DOHH2 (cell line): Measurements from ENCODE around the gene NEURL1.

Experiments
- H3F3A ChIP-seq: fragments of 200-600 bp; sonication (generic), shearing (Covaris generic); 2 replicates; pipeline ENCODE4 v1.6.0; 2016; ENCODE audit warnings: antibody characterized with exemption, mild to moderate bottlenecking; ENCODE audit not compliant: control insufficient read depth, insufficient read depth
- H3K27ac ChIP-seq: fragments of 200-600 bp; sonication (generic); 2 replicates; pipeline ENCODE4 v1.5.1; 2014; ENCODE audit warnings: low read depth, mild to moderate bottlenecking, low read length, moderate library complexity
- H3K27me3 ChIP-seq: fragments of 200-600 bp; sonication (generic); 2 replicates; pipeline ENCODE4 v1.6.1; 2014; ENCODE audit warnings: mild to moderate bottlenecking, low read length, mixed read lengths; ENCODE audit not compliant: control insufficient read depth
- H3K36me3 ChIP-seq: fragments of 200-600 bp; sonication (generic); 2 replicates; pipeline ENCODE4 v1.6.1; 2014; ENCODE audit warnings: mild to moderate bottlenecking, low read length, moderate library complexity, mixed read lengths; ENCODE audit not compliant: control insufficient read depth
- H3K4me1 ChIP-seq: fragments of 200-600 bp; sonication (generic); 2 replicates; pipeline ENCODE4 v1.6.1; 2014; ENCODE audit warnings: mild to moderate bottlenecking, low read length, mixed read lengths; ENCODE audit not compliant: control insufficient read depth
- H3K4me2 ChIP-seq: fragments of 200-600 bp; sonication (generic); 2 replicates; pipeline ENCODE4 v1.6.0; 2014; ENCODE audit warnings: mild to moderate bottlenecking, low read length, moderate library complexity
- H3K4me3 ChIP-seq: fragments of 200-600 bp; sonication (generic); 2 replicates; pipeline ENCODE4 v1.5.1; 2014; ENCODE audit warnings: mild to moderate bottlenecking, low read length, mixed read lengths
- H3K79me2 ChIP-seq: fragments of 200-600 bp; sonication (generic); 2 replicates; pipeline ENCODE4 v1.6.1; 2014; ENCODE audit warnings: mild to moderate bottlenecking, low read length, mixed read lengths; ENCODE audit not compliant: control insufficient read depth
- H3K9me2 ChIP-seq: fragments of 200-600 bp; sonication (generic); replicated peaks from 2 replicates; pipeline ENCODE4 v1.6.1; 2014; ENCODE audit warnings: mild to moderate bottlenecking, low read length, mixed read lengths; ENCODE audit not compliant: control insufficient read depth
- H3K9me3 ChIP-seq: fragments of 200-600 bp; sonication (generic); 2 replicates; pipeline ENCODE4 v1.6.1; 2014; ENCODE audit warnings: antibody characterized with exemption, low read length, mixed read lengths; ENCODE audit not compliant: control insufficient read depth, insufficient read depth
- H4K20me1 ChIP-seq: fragments of 200-600 bp; sonication (generic); 2 replicates; pipeline ENCODE4 v1.6.0; 2014; ENCODE audit warnings: low read depth, mild to moderate bottlenecking, antibody characterized with exemption, low read length, moderate library complexity; ENCODE audit not compliant: control insufficient read depth, insufficient read depth
- EZH2phosphoT487 ChIP-seq: fragments of 200-600 bp; sonication (generic); IDR thresholded peaks from 2 replicates; pipeline ENCODE4 v1.6.1; 2017; ENCODE audit warnings: borderline replicate concordance, mild to moderate bottlenecking, antibody characterized with exemption, low read length, moderate library complexity, mixed read lengths
- TF ChIP-seq, protein P1 (sequence below): fragments of 200-600 bp; sonication (generic); IDR thresholded peaks from one replicate; pipeline ENCODE4 v1.5.1; 2014; ENCODE audit warnings: antibody characterized with exemption, mild to moderate bottlenecking, low read depth, low read length; ENCODE audit not compliant: poor library complexity, severe bottlenecking

Gene NEURL1

DNA sequence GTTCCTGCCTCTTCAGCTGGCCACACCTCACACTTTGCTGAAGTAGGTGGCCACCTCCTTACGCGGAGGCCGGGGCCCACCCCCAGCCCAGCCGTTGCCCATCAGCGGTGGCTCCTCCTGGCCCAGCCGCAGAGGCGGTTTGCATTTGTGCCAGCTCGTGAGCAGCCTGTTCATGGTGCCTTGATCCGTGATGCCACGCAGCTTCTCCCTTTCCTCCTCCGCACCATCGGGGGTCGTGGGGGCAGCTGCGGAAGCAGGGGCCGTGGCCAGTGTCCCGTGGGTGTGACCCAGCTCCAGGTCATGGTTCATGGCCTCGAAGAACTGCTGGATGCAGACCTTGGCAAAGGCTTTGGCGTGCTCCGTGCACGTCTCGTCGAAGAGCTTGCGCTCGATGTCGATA lies 38.3 kb upstream of the NEURL1 start:
- no peak overlapping the region for H3K4me3 ChIP-seq
- no peak overlapping the region for H3K27ac ChIP-seq
- no peaks in the 10 kb centered on the region for H3K27me3 ChIP-seq
- H3K4me1 ChIP-seq: peaks cover 30% of the 10 kb centered on the region
- H3K4me2 ChIP-seq: no peak overlapping the region
- peaks cover 6% of the 10 kb centered on the region; the same call in 1 of the 2 replicates for H3F3A ChIP-seq
- H3K79me2 ChIP-seq: no peaks in the 10 kb centered on the region
- H3K36me3 ChIP-seq: peaks cover 6% of the 10 kb centered on the region; the same call in 1 of the 2 replicates
- H3K9me2 ChIP-seq: no peaks in the 10 kb centered on the region
- H4K20me1 ChIP-seq: no peaks in the 10 kb centered on the region
- H3K9me3 ChIP-seq: no peaks in the 10 kb centered on the region
- TF ChIP-seq, protein P1, sequence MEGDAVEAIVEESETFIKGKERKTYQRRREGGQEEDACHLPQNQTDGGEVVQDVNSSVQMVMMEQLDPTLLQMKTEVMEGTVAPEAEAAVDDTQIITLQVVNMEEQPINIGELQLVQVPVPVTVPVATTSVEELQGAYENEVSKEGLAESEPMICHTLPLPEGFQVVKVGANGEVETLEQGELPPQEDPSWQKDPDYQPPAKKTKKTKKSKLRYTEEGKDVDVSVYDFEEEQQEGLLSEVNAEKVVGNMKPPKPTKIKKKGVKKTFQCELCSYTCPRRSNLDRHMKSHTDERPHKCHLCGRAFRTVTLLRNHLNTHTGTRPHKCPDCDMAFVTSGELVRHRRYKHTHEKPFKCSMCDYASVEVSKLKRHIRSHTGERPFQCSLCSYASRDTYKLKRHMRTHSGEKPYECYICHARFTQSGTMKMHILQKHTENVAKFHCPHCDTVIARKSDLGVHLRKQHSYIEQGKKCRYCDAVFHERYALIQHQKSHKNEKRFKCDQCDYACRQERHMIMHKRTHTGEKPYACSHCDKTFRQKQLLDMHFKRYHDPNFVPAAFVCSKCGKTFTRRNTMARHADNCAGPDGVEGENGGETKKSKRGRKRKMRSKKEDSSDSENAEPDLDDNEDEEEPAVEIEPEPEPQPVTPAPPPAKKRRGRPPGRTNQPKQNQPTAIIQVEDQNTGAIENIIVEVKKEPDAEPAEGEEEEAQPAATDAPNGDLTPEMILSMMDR: no peak
- no peak for TF ChIP-seq EZH2phosphoT487

DNA sequence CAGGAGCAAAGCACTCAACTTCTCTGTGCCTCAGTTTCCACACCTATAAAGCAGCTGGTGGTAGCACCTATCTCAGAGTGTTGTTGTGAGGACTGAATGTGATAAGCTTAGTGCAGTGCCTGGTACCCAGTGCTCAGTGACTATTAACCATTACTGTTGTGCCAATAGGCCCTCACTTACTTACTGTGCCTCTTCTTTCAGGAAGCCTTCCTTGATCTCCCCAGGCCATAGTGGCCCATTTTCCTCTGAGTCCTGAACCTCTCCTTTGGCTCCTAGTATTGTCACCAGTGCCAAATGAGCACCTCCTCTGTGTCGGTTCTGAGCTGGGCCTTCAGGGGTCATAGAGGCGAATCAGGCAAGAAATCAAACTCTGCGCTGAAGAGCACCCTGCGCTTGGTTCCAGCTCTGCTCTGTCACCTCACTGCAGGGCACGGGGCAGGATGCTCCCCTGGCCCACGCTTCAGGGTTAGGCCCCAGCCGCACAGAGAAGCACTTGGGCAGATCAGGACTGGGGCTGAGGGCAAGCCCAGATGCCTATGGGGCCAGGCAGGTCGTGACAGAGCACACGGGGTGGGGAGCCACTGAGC lies 37.3 kb upstream of the NEURL1 start:
- Histone ChIP-seq H3K4me2 (no peak overlapping the region), H3K27ac (no peak overlapping the region), H3K9me2 (no peaks in the 10 kb centered on the region), H3K4me3 (no peak overlapping the region), H3K36me3 (peaks cover under 1% of the 10 kb centered on the region; the same call in 1 of the 2 replicates), H3F3A (peaks cover 6% of the 10 kb centered on the region; the same call in 1 of the 2 replicates), H3K4me1 (peaks cover 34% of the 10 kb centered on the region), H4K20me1 (no peaks in the 10 kb centered on the region), H3K79me2 (no peaks in the 10 kb centered on the region), H3K9me3 (no peaks in the 10 kb centered on the region), H3K27me3 (no peaks in the 10 kb centered on the region)
- no peak for TF ChIP-seq EZH2phosphoT487
- TF ChIP-seq, protein P1: no peak

GRCh38 chr10:103457176-103457712 lies 36.3 kb upstream of the NEURL1 start:
- H3K79me2 ChIP-seq: no peaks in the 10 kb centered on the region
- H3K36me3 ChIP-seq: no peaks in the 10 kb centered on the region
- no peaks in the 10 kb centered on the region for H4K20me1 ChIP-seq
- TF ChIP-seq, protein P1: no peak
- no peak for TF ChIP-seq EZH2phosphoT487
- H3F3A ChIP-seq: peaks cover 8% of the 10 kb centered on the region
- peaks cover 27% of the 10 kb centered on the region for H3K4me1 ChIP-seq
- no peaks in the 10 kb centered on the region for H3K9me2 ChIP-seq
- H3K4me3 ChIP-seq: no peak overlapping the region
- H3K4me2 ChIP-seq: no peak overlapping the region
- H3K9me3 ChIP-seq: no peaks in the 10 kb centered on the region
- H3K27ac ChIP-seq: no peak overlapping the region
- H3K27me3 ChIP-seq: no peaks in the 10 kb centered on the region
